WI38 (cell line): ENCODE measurements around the gene PTPN5.

ENCODE experiments used
- H3K4me3 ChIP-seq: 2 replicates; pipeline ENCODE4 v1.5.1; 2011; ENCODE audit warnings: low read depth, mild to moderate bottlenecking, control low read depth, low read length
- TF ChIP-seq, protein P1 (sequence below): IDR thresholded peaks from 2 replicates; pipeline ENCODE4 v1.5.1; 2012; ENCODE audit warnings: low read depth, mild to moderate bottlenecking, control low read depth, low read length

The PTPN5 gene

DNA sequence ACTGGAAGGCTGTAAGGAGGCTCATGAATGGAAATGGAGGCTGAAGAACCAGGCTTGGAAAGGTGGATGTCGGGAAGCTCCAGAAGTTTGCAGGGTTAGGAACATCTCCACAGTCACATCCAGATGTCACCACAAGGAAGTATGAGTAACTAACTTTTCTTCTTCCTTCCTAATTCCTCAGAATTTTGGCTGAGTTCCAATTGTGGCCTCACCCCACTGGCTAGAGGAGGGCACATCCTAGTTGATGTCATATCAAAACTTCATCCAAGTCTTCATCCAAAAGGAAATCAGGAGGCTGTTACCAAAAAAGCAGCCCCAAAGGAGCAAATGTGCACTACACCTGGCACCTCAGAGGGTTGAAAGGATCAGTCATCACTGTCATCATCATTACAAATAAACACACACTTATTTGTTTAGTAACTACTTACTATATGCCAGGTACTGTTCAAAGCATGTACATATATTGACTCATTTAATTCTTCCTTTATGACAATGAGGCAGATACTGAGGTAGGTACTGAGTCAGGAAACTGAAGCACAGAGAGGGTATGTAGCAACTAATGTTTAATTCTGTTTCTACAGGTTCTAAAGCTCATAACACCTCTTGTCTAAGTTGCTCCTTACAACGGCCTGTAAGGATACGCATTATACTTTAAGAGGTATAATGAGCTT, 7.3 kb upstream of the PTPN5 start:
- TF ChIP-seq, protein P1, sequence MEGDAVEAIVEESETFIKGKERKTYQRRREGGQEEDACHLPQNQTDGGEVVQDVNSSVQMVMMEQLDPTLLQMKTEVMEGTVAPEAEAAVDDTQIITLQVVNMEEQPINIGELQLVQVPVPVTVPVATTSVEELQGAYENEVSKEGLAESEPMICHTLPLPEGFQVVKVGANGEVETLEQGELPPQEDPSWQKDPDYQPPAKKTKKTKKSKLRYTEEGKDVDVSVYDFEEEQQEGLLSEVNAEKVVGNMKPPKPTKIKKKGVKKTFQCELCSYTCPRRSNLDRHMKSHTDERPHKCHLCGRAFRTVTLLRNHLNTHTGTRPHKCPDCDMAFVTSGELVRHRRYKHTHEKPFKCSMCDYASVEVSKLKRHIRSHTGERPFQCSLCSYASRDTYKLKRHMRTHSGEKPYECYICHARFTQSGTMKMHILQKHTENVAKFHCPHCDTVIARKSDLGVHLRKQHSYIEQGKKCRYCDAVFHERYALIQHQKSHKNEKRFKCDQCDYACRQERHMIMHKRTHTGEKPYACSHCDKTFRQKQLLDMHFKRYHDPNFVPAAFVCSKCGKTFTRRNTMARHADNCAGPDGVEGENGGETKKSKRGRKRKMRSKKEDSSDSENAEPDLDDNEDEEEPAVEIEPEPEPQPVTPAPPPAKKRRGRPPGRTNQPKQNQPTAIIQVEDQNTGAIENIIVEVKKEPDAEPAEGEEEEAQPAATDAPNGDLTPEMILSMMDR, result no peak
- no peak overlapping the region for H3K4me3 ChIP-seq

DNA sequence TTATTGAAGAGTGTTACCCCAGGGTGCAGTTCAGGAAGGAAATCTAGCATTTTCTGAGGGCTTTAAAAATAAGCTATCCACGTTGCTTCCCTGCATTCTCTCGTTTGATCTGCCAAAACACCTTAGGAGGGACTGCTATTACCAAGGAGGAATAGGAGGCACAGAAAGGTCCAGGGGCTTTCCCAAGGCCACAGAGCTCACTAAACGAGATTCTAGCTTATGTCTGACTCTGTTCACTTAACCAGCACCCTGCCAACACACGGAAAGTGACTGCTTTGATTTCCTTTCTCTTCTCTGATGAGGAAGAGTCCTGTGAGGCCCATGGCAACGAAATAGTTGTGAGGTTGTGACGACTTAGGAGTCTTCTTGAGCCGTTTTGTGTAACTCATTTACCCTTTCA, 3.4 kb upstream of the PTPN5 start:
- no peak overlapping the region for H3K4me3 ChIP-seq
- TF ChIP-seq, protein P1, result no peak

DNA sequence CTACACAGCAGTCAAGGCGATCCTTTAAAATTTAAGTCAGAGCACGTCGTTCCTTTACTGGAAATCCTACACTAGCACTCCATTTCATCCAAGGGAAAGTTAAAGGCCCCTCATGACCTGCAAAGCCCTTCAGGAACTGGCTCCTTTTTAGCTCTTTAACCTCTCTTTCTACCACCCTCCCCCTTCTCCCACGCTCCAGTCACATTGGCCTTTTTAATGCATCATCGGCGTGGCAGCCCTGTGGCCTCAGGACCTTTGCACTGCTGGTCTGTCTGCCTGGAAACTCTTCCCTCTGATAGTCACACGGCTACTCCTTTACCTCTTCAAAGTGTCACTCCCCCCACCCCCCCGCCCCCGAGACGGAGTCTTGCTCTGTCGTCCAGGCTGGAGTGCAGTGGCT, 1.2 kb upstream of the PTPN5 start:
- no peak overlapping the region for H3K4me3 ChIP-seq
- TF ChIP-seq, protein P1, result no peak

DNA sequence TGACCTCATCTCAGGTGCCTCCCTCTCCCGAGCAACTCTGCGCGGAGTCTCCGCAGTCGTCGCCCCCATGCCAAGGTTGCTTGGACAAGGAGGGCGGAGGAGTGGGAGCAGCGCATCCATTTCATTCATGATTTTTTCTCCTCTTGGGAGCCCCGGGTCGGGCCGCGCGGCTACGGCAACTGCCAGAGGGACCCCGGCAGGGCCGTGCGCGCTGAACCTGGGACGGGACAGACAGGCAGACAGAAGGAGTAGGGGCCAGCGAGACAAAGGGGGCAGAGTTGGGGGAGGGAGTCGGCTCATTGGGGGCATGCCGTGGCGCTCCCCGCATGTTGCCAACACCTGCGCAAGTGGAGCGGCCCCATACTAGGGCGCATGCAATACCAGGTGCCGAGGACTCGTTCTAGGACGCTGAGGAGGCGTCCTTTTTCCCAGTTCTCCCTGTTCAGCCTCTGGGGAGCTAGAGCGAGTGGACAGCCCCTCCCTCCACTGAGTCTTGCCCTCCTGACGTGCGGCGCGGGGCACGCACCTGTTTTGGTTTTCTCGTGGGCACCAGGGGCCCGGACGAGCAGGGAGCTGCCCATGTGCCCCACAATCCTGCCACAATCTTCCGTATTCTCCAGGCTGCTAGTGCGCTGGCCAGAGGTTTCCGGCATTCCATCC, 501 bp upstream of the PTPN5 start:
- H3K4me3 ChIP-seq, result no peak overlapping the region
- TF ChIP-seq, protein P1, result no peak

DNA sequence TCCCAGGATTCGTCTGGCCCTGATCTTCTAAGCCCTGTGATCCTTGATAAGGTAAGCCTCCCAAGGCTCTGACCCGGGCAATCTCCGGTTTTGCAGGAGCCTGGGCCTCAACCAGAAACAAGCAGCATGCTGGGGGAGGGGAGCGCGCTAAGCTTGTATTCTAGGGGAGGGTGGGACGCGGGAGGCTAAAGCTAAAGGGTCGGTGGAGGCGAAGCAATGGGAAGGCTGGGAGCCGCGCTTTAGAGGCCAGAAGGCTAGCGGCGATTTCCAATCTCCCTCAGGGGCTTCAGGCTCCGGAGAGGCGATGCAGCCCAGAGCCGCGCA, 753 bp downstream of the PTPN5 start:
- TF ChIP-seq, protein P1, result no peak
- H3K4me3 ChIP-seq, result no peak overlapping the region

DNA sequence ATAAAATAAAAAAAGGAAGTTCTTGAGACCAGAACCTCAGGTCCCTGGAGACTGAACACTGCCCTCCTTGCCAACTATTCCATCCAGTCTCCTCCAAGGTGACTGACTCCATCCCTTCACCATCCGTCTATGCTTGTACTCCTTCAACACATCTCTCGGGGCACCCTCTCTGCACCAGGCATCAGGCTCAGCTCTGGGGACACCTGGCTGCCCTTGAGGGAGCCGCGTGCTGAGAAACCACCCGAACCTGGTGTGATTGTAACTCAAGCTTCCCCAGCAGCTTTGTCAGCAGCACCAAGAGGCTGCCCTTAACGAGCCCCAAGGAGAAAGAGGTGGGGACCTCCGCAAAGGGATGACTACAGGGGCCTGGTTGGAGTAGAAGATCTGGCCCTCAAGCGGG, 1.7 kb downstream of the PTPN5 start:
- no peak overlapping the region for H3K4me3 ChIP-seq
- TF ChIP-seq, protein P1, result no peak

DNA sequence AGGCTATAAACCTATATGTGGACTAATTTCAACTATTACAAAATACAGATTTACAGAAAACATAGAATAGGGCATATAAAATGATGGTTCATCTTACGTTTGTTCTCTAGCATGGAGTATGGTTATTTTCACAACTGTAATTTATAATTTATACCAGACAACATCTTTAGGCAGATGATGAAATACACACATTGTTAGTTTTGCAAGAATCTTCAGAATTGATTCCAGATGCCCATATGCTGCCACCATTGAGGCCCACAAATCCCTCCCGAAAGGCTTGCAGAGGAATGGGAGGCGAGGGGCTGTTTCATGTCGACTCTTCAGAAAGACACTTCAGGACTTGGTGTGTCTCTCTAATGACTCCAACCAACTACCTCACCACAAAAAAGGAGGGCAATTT, 6.2 kb downstream of the PTPN5 start:
- no peak overlapping the region for H3K4me3 ChIP-seq
- TF ChIP-seq, protein P1, result no peak
